Myocyte (in vitro differentiated cells): ENCODE results near the gene DAW1. TPM values are rescaled to one million over a fixed set of nuclear protein-coding genes. Genes with fewer than 3 reads are reported as not detected.
"Not testable (repeated sequence)": the region's sequence is repeated elsewhere in the genome, so short reads cannot be mapped to it uniquely, and the experiment has no call there.

Experiments used
- DNase-seq: peaks from one replicate; pipeline ENCODE4 v3.0.0-alpha.2; 2012; ENCODE audit warnings: low read depth
- polyA plus RNA-seq: library from polyadenylated mRNA; unstranded; fragments of >200 nt; gene quantifications from one replicate; pipeline ENCODE4 v1.2.1, GENCODE V29; 2012; ENCODE audit warnings: missing spikeins
- total RNA-seq: library from RNA; depleted of rRNA; stranded (reverse); fragments of >200 nt; gene quantifications from 2 replicates; pipeline ENCODE4 v1.2.3, GENCODE V29; 2014

Gene DAW1, protein sequence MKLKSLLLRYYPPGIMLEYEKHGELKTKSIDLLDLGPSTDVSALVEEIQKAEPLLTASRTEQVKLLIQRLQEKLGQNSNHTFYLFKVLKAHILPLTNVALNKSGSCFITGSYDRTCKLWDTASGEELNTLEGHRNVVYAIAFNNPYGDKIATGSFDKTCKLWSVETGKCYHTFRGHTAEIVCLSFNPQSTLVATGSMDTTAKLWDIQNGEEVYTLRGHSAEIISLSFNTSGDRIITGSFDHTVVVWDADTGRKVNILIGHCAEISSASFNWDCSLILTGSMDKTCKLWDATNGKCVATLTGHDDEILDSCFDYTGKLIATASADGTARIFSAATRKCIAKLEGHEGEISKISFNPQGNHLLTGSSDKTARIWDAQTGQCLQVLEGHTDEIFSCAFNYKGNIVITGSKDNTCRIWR
- not detected in 2 replicates for total RNA-seq
- not detected for polyA plus RNA-seq

DNA sequence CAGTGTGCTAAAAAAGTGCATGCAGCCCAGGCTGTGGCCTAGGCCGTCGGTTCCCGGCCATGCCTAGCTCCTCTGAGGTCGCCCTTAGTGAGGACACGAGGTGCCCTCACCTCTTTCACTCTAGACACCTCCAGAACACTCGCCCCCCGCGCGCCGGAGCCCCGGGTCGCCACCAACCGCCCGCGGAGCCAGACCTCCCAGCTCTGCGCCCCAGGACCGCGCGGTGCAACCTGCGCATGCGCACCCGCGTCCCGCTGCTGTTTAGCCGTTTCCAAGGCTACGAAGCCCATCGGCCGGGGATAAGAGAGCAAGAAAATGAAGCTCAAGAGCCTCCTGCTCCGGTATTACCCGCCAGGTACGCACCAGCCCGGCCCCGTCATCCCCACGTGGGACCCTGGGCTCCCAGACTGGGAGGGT, at the start of gene DAW1:
TSS of gene DAW1 (plus strand) at position 257 of the 417 bp plus-strand sequence. CDS start at position 316, 59 bp downstream.
- no peak for DNase-seq

DNA sequence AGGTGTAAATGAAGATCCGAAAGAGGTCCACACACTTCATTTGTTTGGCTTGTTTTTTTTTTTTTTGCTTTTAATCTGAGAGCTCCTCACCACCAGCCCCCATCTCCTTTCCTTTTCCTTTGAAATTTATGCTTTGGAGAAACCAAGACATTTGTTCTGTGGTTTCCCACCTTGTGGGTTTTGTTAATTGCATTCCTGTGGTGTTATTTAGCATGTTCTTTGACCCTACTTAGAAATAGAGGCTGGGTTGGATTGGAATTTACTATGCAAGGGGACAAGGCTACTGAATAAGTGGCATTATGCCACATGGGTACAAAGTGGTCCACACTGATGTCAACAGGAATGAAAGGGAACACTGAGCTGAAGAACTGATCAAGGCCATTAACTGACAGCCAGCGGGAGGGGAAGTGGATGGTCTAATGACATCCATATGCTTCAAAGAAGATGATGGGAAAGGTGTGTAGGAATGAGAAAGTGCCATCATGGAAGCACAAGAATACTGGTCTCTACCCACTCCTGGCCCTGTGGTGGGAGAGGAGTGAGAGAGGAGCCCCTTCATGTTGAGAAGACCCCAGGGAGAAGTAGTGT, 48.9 kb upstream of the DAW1 start:
- DNase-seq: peak; percentile 75

GRCh38 chr2:227823922-227824321, 47.5 kb upstream of the DAW1 start:
- no peak for DNase-seq

- no peak for DNase-seq
These were observed 46.7 kb upstream of the DAW1 start for GRCh38 chr2:227824711-227825110.

DNA sequence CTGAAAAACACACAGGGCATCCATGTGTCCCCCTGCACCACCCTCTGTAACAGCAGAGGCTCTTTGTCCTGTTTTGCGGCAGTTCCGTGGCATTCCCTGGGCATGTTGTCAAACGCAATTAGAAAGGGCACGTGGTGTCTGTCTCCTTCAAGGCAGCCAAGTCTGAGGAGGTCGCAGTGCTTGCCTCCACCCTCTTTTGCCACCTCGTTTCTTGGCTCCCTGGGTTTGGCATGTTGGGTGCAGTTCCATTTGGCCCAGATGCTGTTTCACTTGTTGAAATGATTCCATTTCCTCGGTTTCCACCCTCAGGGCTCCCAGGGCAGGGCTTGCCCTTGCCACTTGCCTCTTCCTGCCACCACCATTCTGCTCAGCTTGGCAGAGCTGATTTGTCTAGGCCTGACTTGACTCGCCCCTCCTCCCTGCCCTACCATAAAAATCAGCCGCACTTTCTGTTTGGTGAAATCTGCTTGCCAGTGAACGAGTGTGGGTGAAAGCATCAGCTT, 45.4 kb upstream of the DAW1 start:
- no peak for DNase-seq

DNA sequence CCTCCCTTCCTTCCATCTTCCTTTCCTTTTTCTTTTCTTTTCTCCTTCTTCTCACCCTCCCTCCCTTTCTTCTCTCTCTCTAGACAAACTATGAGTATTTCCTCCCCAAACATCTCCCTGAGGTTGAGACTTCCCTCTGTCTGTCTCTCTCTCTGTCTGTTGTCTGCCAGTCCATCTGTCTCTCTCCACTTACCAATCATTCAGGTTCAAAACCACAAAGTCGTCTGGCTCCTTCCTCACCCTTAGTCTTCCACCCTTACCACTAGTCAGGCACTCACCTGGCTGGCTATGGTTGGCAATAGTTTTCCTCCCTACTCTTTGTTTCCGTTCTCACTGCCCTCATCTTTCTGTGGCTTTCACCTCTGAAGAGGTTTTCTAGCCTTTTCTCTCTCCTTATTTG, 44.9 kb upstream of the DAW1 start:
- DNase-seq: no peak

- DNase-seq: no peak
These were observed 44.3 kb upstream of the DAW1 start for GRCh38 chr2:227827143-227827542.

- DNase-seq: no peak
These were observed 42.9 kb upstream of the DAW1 start for GRCh38 chr2:227828477-227828912.

GRCh38 chr2:227829337-227829736, 42.1 kb upstream of the DAW1 start:
- no peak for DNase-seq

DNA sequence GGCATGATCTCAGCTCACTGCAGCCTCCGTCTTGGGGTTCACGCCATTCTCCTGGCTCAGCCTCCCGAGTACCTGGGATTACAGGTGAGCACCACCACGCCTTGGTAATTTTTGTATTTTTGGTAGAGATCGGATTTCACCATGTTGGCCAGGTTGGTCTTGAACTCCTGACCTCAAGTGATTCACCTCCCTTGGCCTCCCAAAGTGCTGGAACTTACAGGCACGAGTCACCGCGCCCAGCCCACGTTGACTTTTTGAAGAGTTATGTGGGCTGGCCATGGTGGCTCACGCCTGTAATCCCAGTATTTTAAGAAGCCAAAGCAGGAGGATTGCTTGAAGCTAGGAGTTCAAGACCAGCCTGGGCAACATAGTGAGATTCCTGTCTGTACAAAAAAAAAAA, 37.0 kb upstream of the DAW1 start:
- DNase-seq: no peak

- DNase-seq: no peak
These were observed 36.3 kb upstream of the DAW1 start for GRCh38 chr2:227834916-227835650.

DNA sequence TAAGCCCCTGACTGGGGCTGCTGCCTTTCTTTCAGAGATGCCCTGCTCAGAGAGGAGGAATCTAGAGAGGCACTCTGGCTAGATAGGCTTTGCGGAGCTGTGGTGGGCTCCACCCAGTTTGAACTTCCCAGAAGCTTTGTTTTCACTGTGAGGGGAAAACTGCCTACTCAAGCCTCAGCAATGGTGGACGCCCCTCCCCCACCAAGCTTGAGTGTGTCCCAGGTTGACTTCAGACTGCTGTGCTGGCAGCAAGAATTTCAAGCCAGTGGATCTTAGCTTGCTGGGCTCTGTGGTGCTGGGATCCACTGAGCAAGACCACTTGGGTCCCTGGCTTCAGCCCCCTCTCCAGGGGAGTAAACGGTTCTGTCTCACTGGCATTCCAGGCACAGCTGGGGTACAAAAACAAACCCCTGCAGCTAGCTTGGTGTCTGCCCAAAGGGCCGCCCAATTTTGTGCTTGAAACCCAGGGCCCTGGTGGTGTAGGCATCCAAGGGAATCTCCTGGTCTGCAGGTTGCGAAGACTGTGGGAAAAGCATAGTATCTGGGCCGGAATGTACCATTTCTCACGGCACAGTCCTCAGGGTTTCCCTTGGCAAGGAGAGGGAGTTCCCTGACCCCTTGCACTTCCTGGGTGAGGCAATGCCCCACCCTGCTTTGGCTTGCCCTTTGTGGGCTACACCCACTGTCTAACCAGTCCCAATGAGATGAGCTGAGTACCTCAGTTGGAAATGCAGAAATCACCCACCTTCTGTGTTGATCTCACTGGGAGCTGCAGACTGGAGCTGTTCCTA, 31.9 kb upstream of the DAW1 start:
- not testable (repeated sequence) for DNase-seq

GRCh38 chr2:227846831-227847230, 24.6 kb upstream of the DAW1 start:
- DNase-seq: no peak

GRCh38 chr2:227848146-227848545, 23.3 kb upstream of the DAW1 start:
- no peak for DNase-seq

- no peak for DNase-seq
These were observed 22.8 kb upstream of the DAW1 start for GRCh38 chr2:227848586-227848985.

- no peak for DNase-seq
These were observed 21.5 kb upstream of the DAW1 start for GRCh38 chr2:227849906-227850305.

DNA sequence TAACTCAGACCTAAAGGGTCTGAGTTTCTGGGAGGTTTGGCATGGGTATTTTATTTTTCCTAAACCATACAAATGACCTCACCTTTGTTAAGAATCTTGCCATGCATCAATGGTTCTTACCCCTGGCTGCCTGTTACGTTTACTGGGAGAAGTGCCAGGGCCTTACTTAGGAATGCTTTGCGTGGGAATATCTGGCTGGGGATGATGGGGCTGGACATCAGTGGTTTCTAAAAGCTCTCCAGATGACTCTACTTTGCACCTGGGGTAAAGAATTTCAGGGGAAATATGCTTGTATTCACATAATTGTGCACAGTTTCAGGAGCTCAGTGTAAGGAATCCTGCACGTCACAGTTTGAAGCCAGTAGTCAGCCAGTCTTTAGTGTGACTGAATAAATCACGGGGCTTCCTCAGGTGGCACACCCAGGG, 18.2 kb upstream of the DAW1 start:
- peak; percentile 44 for DNase-seq

DNA sequence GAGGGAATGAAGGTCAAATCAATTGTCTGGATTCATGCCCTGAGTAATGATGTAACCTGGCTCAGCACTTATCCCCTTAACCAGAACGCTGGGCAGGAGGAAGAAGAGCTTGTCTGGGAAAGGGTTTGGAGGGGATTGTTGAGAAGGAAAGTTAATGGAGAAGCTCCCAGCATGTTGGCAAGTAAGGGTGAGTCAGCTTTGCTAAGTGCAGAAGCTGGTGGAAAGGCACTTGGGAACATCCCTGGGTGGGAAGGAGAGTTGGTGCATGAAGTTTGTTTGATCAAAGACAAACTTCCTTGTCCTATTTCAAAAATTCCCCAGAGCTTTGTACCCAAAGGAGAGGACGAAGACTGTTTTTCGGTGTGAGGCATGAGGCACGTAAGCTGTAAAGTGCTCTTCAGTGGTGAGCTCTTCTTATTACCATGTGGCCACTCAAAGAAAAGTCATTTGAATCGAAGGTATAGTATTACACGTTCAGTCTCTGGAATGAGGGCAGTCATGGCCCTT, 17.6 kb upstream of the DAW1 start:
- DNase-seq: no peak

DNA sequence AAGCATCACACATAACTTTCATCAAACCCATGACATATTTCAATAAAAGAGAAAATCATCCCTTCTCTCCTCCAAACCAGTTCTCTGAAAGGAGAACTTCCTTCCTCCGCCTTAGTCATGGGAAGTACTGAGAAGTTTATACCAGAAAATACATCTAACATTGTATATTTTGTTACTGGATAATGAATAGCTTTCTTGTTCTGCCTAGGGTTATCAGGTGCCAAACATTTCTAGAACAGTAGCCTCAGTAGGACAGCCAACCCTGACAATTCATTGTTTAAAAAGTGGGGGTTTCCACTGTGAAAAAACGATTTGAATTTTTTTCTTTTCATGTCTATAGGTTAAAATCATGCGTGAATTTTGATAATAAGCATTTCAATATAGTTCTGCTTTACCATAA, 16.0 kb upstream of the DAW1 start:
- DNase-seq: no peak

- DNase-seq: no peak
These were observed 14.7 kb upstream of the DAW1 start for GRCh38 chr2:227856697-227857096.

DNA sequence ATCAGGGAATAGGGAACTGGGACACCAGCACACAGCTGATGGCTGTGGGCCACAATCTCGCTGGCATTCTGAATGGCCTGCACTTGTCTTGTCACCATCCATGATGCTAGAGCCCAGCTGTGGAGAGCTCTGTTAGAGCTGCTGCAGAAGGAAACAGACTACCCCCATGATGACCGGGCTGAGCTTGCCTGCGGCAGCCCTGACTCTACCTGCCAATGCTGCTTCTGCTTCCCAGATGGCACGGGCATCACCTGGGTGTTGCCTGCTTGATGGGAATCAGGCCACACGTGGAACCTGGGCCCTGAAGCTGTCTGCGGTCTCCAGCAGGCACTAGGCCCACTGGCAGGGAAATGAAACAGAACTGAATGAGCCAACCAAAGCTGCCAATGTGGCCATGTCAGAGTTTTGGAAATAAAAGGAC, 11.2 kb upstream of the DAW1 start:
- DNase-seq: peak; percentile 33
